CD4-positive, alpha-beta T cell treated with Interleukin-6 at 100 ng/mL for 8 hours (primary cell): ENCODE measurements around the gene MDM1.

Experiments
- DNase-seq: peaks from one replicate; pipeline ENCODE4 v3.0.0-alpha.2; 2020; ENCODE audit warnings: mixed read lengths, low spot score

The MDM1 gene

GRCh38 chr12:68321140-68321539, 11.0 kb downstream of the MDM1 start:
- DNase-seq = no peak

- no peak for DNase-seq
These were observed 12.1 kb downstream of the MDM1 start for GRCh38 chr12:68319988-68320623.

GRCh38 chr12:68317047-68317667, 15.0 kb downstream of the MDM1 start:
- peak; percentile 51 for DNase-seq

- no peak for DNase-seq
These were observed 21.8 kb downstream of the MDM1 start for GRCh38 chr12:68310370-68310769.

- no peak for DNase-seq
These were observed 25.6 kb downstream of the MDM1 start for GRCh38 chr12:68306564-68306963.

GRCh38 chr12:68305278-68305677, 26.9 kb downstream of the MDM1 start:
- DNase-seq = no peak

GRCh38 chr12:68304626-68305025, 27.5 kb downstream of the MDM1 start:
- DNase-seq = no peak

- no peak for DNase-seq
These were observed 28.3 kb downstream of the MDM1 start for GRCh38 chr12:68303850-68304249.

GRCh38 chr12:68297929-68298328, 34.2 kb downstream of the MDM1 start:
- no peak for DNase-seq

GRCh38 chr12:68294251-68294650, 37.9 kb downstream of the MDM1 start:
- no peak for DNase-seq

GRCh38 chr12:68293347-68293746, 38.8 kb downstream of the MDM1 start:
- no peak for DNase-seq

- no peak for DNase-seq
These were observed 39.8 kb downstream of the MDM1 start for GRCh38 chr12:68292151-68292943.

GRCh38 chr12:68291396-68292036, 40.6 kb downstream of the MDM1 start:
- no peak for DNase-seq

GRCh38 chr12:68290126-68290525, 42.0 kb downstream of the MDM1 start:
- DNase-seq = peak; percentile 57

GRCh38 chr12:68287106-68287505, 45.1 kb downstream of the MDM1 start:
- no peak for DNase-seq

- DNase-seq = no peak
These were observed 45.8 kb downstream of the MDM1 start for GRCh38 chr12:68286396-68286795.

- no peak for DNase-seq
These were observed 46.6 kb downstream of the MDM1 start for GRCh38 chr12:68285541-68285940.

GRCh38 chr12:68281322-68282077, 50.7 kb downstream of the MDM1 start:
- no peak for DNase-seq

GRCh38 chr12:68280240-68280639, 51.9 kb downstream of the MDM1 start:
- no peak for DNase-seq

- no peak for DNase-seq
These were observed 52.7 kb downstream of the MDM1 start for GRCh38 chr12:68279227-68280054.

- DNase-seq = no peak
These were observed 55.7 kb downstream of the MDM1 start for GRCh38 chr12:68276402-68276930.
